ENCODE data around the gene NEDD8.

- TF ChIP-seq ZNF274 (IDR thresholded peaks at IDR 0.05; ENCODE audit: low read depth, low read length) (no peak), POLR2A (IDR thresholded peaks at IDR 0.05; ENCODE audit: borderline replicate concordance, extremely low read depth, insufficient read depth, insufficient read length) (no peak), CTCF (IDR thresholded peaks at IDR 0.05 in 2 of 3, conservative IDR thresholded peaks at IDR 0.05 in 1 of 3; ENCODE audit: borderline replicate concordance in 1 of 3, insufficient read depth in 1 of 3, low read depth in 2 of 3, low read length in 2 of 3) (no peak)
These were observed 12.6 kb downstream of the NEDD8 start for GRCh38 chr14:24219521-24219920.

Measured in HCT116 (cell line).